ENCODE measurements around the gene GGTLC2.

The GGTLC2 gene

GRCh38 chr22:22692707-22693530 lies 48.5 kb downstream of the GGTLC2 start:
- ChIA-PET CTCF (interaction anchor here (0.7 to 3.3 kb wide), 11 partner anchors 8 to 191 kb away, joined by 3 to 10 read pairs (median 4); no protein-coding TSS in a partner anchor), POLR2A (no interaction called here)
- Histone ChIP-seq H3K4me3 (ENCODE audit: control insufficient read depth in 1 of 7, extremely low read depth in 1 of 7, insufficient read depth in 4 of 7, low read depth in 2 of 7, low read length in 6 of 7) (no peak overlapping the region), H3K9me3 (ENCODE audit: control extremely low read depth in 1 of 5, control insufficient read depth in 4 of 5, insufficient read depth in 2 of 5, low read depth in 1 of 5, low read length in 4 of 5) (no peaks in the 10 kb centered on the region), H3K4me1 (ENCODE audit: control extremely low read depth in 1 of 4, control insufficient read depth in 4 of 4, insufficient read depth in 4 of 4, low read length in 3 of 4) (peaks cover 0 to 10% (median 6%) of the 10 kb centered on the region in 4 experiments), H3K27me3 (replicated peaks in 2 of 5; ENCODE audit: control insufficient read depth in 4 of 5, insufficient read depth in 5 of 5, low read length in 4 of 5) (no peaks in the 10 kb centered on the region), H3K27ac (ENCODE audit: insufficient read depth in 1 of 2, low read depth in 1 of 2, low read length in 2 of 2, poor library complexity in 1 of 2, severe bottlenecking in 2 of 2) (no peak overlapping the region), H3K36me3 (ENCODE audit: control insufficient read depth in 4 of 4, insufficient read depth in 4 of 4, low read length in 3 of 4) (no peaks in the 10 kb centered on the region)
- peak; percentile 19 to 50 (median 47) for DNase-seq
- 65% methylated on average over 4 of the region's 8 CpGs for WGBS (ENCODE audit: insufficient coverage)

- Histone ChIP-seq H3K36me3 (ENCODE audit: control insufficient read depth in 4 of 4, insufficient read depth in 4 of 4, low read length in 3 of 4) (no peaks in the 10 kb centered on the region), H3K27me3 (replicated peaks in 2 of 5; ENCODE audit: control insufficient read depth in 4 of 5, insufficient read depth in 5 of 5, low read length in 4 of 5) (no peaks in the 10 kb centered on the region), H3K27ac (ENCODE audit: insufficient read depth in 1 of 2, low read depth in 1 of 2, low read length in 2 of 2, poor library complexity in 1 of 2, severe bottlenecking in 2 of 2) (no peak overlapping the region), H3K4me1 (ENCODE audit: control extremely low read depth in 1 of 4, control insufficient read depth in 4 of 4, insufficient read depth in 4 of 4, low read length in 3 of 4) (peaks cover 0 to 10% (median 6%) of the 10 kb centered on the region in 4 experiments), H3K9me3 (ENCODE audit: control extremely low read depth in 1 of 5, control insufficient read depth in 4 of 5, insufficient read depth in 2 of 5, low read depth in 1 of 5, low read length in 4 of 5) (no peaks in the 10 kb centered on the region), H3K4me3 (ENCODE audit: control insufficient read depth in 1 of 7, extremely low read depth in 1 of 7, insufficient read depth in 4 of 7, low read depth in 2 of 7, low read length in 6 of 7) (no peak overlapping the region)
- DNase-seq: no peak
- WGBS (ENCODE audit: insufficient coverage): 71% methylated on average over 1 of the region's 2 CpGs
- POLR2A ChIA-PET: no interaction called here
- CTCF ChIA-PET: interaction anchor here (0.6 to 3.3 kb wide), 9 partner anchors 9 to 324 kb away, joined by 3 to 10 read pairs (median 4); no protein-coding TSS in a partner anchor
Measured at GRCh38 chr22:22693531-22693884, 49.1 kb downstream of the GGTLC2 start.

GRCh38 chr22:22694106-22694505 lies 49.7 kb downstream of the GGTLC2 start:
- ChIA-PET CTCF (interaction anchor here (0.6 to 3.3 kb wide), 6 partner anchors 8 to 324 kb away, joined by 3 to 10 read pairs (median 6); no protein-coding TSS in a partner anchor), POLR2A (no interaction called here)
- Histone ChIP-seq H3K9me3 (ENCODE audit: control extremely low read depth in 1 of 5, control insufficient read depth in 4 of 5, insufficient read depth in 2 of 5, low read depth in 1 of 5, low read length in 4 of 5) (no peaks in the 10 kb centered on the region), H3K36me3 (ENCODE audit: control insufficient read depth in 4 of 4, insufficient read depth in 4 of 4, low read length in 3 of 4) (no peaks in the 10 kb centered on the region), H3K4me1 (ENCODE audit: control extremely low read depth in 1 of 4, control insufficient read depth in 4 of 4, insufficient read depth in 4 of 4, low read length in 3 of 4) (peaks cover 0 to 10% (median 6%) of the 10 kb centered on the region in 4 experiments), H3K27ac (ENCODE audit: insufficient read depth in 1 of 2, low read depth in 1 of 2, low read length in 2 of 2, poor library complexity in 1 of 2, severe bottlenecking in 2 of 2) (no peak overlapping the region), H3K4me3 (ENCODE audit: control insufficient read depth in 1 of 7, extremely low read depth in 1 of 7, insufficient read depth in 4 of 7, low read depth in 2 of 7, low read length in 6 of 7) (no peak overlapping the region), H3K27me3 (replicated peaks in 2 of 5; ENCODE audit: control insufficient read depth in 4 of 5, insufficient read depth in 5 of 5, low read length in 4 of 5) (no peaks in the 10 kb centered on the region)
- WGBS (ENCODE audit: insufficient coverage): 55% methylated on average over 1 of the region's 1 CpG
- no peak for DNase-seq

- no peaks in the 10 kb centered on the region for H3K36me3 ChIP-seq (ENCODE audit: control insufficient read depth in 4 of 4, insufficient read depth in 4 of 4, low read length in 3 of 4)
- 100% methylated on average over 2 of the region's 5 CpGs for WGBS (ENCODE audit: insufficient coverage)
- peaks cover 0 to 10% (median 6%) of the 10 kb centered on the region in 4 experiments for H3K4me1 ChIP-seq (ENCODE audit: control extremely low read depth in 1 of 4, control insufficient read depth in 4 of 4, insufficient read depth in 4 of 4, low read length in 3 of 4)
- H3K27ac ChIP-seq (ENCODE audit: insufficient read depth in 1 of 2, low read depth in 1 of 2, low read length in 2 of 2, poor library complexity in 1 of 2, severe bottlenecking in 2 of 2): no peak overlapping the region
- H3K4me3 ChIP-seq (ENCODE audit: control insufficient read depth in 1 of 7, extremely low read depth in 1 of 7, insufficient read depth in 4 of 7, low read depth in 2 of 7, low read length in 6 of 7): no peak overlapping the region
- POLR2A ChIA-PET: no interaction called here
- no peaks in the 10 kb centered on the region for H3K27me3 ChIP-seq (replicated peaks in 2 of 5; ENCODE audit: control insufficient read depth in 4 of 5, insufficient read depth in 5 of 5, low read length in 4 of 5)
- H3K9me3 ChIP-seq (ENCODE audit: control extremely low read depth in 1 of 5, control insufficient read depth in 4 of 5, insufficient read depth in 2 of 5, low read depth in 1 of 5, low read length in 4 of 5): no peaks in the 10 kb centered on the region
- CTCF ChIA-PET: interaction anchor here (1.0 to 1.5 kb wide), 2 partner anchors 9 to 10 kb away, joined by 3 to 5 read pairs; no protein-coding TSS in a partner anchor
- DNase-seq: no peak
Measured at GRCh38 chr22:22696104-22696503, 51.7 kb downstream of the GGTLC2 start.

Data from common myeloid progenitor, CD34-positive (primary cell).